ENCODE measurements around the gene OSBPL3. TPM values are rescaled to one million over a fixed set of nuclear protein-coding genes. Genes with fewer than 3 reads are reported as not detected.

OSBPL3 gene
- total RNA-seq, 4 donors from 2014 or later: 3.2 to 11.4 (median 6.4) TPM

DNA sequence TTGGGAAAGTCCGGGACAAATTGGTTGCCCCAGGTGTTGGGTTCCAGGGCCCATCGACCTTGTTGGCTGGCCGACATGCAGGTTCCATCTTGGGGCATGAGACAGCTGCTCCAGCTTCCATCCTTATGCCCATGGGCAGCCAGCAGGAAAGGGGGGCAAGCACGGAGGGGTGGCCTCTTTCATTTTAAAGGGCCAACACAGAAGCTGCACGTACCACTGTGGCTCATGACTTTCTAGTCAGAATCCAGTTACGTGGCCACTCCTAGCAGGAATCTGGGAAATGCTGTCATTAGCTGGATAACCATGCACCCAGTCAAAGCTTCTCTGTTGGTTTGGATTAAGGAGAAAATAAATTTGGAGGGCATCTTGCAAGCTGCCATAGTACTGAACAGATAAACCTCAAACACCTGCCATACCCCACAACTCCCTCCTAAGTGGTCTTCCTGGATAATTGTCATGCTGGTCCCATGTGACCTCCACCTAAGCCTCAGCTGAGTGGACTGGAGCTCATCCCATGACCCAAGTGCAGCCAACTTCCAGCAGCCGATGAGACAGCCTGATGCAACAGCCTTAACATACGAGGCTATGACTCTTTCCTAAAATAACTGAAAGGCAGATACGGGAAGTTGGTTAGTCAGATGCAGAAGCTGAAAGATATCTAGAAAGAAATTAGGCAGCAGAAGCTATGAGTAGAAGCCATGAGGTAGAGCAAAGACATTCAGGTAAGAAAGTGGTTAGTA is 201.3 kb downstream of the OSBPL3 start:
- WGBS, 2 donors (ENCODE audit: low coverage in 1 of 2): 59 to 93% methylated on average over 2 to 6 of the region's 9 CpGs
- Histone ChIP-seq H3K9me3 (no peaks in the 10 kb centered on the region), H3K36me3 (no peaks in the 10 kb centered on the region), H3K27me3 (no peaks in the 10 kb centered on the region), H3K27ac (no peak overlapping the region), H3K4me1 (no peaks in the 10 kb centered on the region), H3K4me3 (no peak overlapping the region)
- ATAC-seq: peak; percentile 85
- TF ChIP-seq, protein P1, sequence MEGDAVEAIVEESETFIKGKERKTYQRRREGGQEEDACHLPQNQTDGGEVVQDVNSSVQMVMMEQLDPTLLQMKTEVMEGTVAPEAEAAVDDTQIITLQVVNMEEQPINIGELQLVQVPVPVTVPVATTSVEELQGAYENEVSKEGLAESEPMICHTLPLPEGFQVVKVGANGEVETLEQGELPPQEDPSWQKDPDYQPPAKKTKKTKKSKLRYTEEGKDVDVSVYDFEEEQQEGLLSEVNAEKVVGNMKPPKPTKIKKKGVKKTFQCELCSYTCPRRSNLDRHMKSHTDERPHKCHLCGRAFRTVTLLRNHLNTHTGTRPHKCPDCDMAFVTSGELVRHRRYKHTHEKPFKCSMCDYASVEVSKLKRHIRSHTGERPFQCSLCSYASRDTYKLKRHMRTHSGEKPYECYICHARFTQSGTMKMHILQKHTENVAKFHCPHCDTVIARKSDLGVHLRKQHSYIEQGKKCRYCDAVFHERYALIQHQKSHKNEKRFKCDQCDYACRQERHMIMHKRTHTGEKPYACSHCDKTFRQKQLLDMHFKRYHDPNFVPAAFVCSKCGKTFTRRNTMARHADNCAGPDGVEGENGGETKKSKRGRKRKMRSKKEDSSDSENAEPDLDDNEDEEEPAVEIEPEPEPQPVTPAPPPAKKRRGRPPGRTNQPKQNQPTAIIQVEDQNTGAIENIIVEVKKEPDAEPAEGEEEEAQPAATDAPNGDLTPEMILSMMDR (IDR thresholded peaks at IDR 0.05): no peak
- TF ChIP-seq POLR2AphosphoS5 (IDR thresholded peaks at IDR 0.05) (no peak), POLR2A (IDR thresholded peaks at IDR 0.05) (no peak), EP300 (IDR thresholded peaks at IDR 0.05) (no peak)

DNA sequence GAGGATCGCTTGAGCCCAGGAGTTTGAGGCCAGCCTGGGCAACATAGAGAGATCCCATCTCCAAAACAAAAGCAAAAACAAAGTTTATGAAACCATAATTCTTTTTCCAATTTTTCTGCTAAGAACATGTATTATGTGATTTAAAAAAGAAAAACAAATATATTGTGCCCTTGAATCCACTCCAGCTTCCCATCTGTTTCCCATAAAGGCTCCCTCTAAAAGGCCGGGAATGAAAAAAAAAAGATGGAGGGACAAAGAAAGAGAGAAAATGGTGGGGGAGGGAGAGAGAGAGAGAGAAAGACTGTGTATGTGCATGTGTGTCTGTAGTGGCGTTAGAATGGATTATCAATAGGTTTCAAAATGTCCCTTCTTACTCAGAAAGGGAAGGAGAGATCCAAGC is 202.2 kb downstream of the OSBPL3 start:
- no peaks in the 10 kb centered on the region for H3K4me1 ChIP-seq
- ATAC-seq: no peak
- no peak overlapping the region for H3K27ac ChIP-seq
- no peak for TF ChIP-seq POLR2AphosphoS5 (IDR thresholded peaks at IDR 0.05)
- no peak for TF ChIP-seq EP300 (IDR thresholded peaks at IDR 0.05)
- TF ChIP-seq POLR2A (IDR thresholded peaks at IDR 0.05): no peak
- TF ChIP-seq, protein P1 (IDR thresholded peaks at IDR 0.05): no peak
- H3K9me3 ChIP-seq: no peaks in the 10 kb centered on the region
- H3K27me3 ChIP-seq: no peaks in the 10 kb centered on the region
- no peaks in the 10 kb centered on the region for H3K36me3 ChIP-seq
- no peak overlapping the region for H3K4me3 ChIP-seq
- WGBS, 2 donors (ENCODE audit: low coverage in 1 of 2): 79% methylated on average over 3 of the region's 3 CpGs; no CpG with 5 or more reads in 1 of the 2 donors

DNA sequence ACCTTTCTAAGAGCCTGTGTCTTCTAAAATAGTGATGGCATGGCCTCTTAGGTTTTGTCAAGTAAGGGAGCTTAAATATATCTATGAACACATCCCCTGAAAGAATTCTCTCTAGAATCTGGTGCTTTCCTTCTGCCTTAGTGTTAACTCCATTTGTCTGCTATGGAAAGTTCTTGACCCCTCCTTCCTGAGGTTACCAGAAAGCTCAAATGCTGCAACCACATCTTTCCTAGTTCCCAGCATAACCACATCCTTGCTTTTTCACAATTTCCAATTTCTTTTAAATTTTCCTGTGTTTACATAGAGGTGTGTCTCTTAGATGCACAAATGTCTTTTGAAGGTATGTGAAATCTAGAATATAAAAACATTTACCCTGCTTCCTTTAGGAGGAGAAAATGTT is 206.3 kb downstream of the OSBPL3 start:
- Histone ChIP-seq H3K4me3 (no peak overlapping the region), H3K4me1 (no peaks in the 10 kb centered on the region), H3K9me3 (peaks cover 0 to 21% (median 0%) of the 10 kb centered on the region in 3 donors), H3K27ac (no peak overlapping the region), H3K27me3 (no peaks in the 10 kb centered on the region), H3K36me3 (no peaks in the 10 kb centered on the region)
- no peak for TF ChIP-seq EP300 (IDR thresholded peaks at IDR 0.05)
- no peak for TF ChIP-seq POLR2AphosphoS5 (IDR thresholded peaks at IDR 0.05)
- TF ChIP-seq, protein P1 (IDR thresholded peaks at IDR 0.05): no peak
- TF ChIP-seq POLR2A (IDR thresholded peaks at IDR 0.05): no peak
- ATAC-seq: no peak

DNA sequence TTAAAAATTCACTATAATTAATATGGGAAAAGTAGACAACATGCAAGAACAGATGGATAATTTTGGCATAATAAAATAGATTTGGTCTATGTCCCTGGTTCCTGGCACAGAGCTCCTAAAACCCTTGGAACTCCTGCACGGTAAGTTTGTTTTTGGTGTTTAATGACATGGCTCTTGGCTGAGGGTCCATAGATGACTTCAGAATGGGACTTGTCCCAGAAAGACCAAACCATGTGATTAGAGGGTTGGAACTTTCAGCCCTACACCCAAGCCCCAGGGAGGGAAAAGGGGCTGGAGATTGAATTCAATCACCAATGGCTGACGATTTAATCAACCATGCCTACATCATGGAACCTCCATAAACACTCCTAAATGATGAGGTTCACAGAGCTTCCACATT is 210.1 kb downstream of the OSBPL3 start:
- WGBS, 2 donors (ENCODE audit: low coverage in 1 of 2): 38 to 100% methylated on average over 1 of the region's 2 CpGs
- ATAC-seq: peak; percentile 7
- H3K4me3 ChIP-seq: no peak overlapping the region
- H3K4me1 ChIP-seq: no peaks in the 10 kb centered on the region
- no peak for TF ChIP-seq POLR2A (IDR thresholded peaks at IDR 0.05)
- TF ChIP-seq EP300 (IDR thresholded peaks at IDR 0.05): no peak
- TF ChIP-seq, protein P1 (IDR thresholded peaks at IDR 0.05): no peak
- no peak for TF ChIP-seq POLR2AphosphoS5 (IDR thresholded peaks at IDR 0.05)
- no peaks in the 10 kb centered on the region for H3K27me3 ChIP-seq
- peaks cover 0 to 21% (median 0%) of the 10 kb centered on the region in 3 donors for H3K9me3 ChIP-seq
- H3K36me3 ChIP-seq: no peaks in the 10 kb centered on the region
- no peak overlapping the region for H3K27ac ChIP-seq

All from gastroesophageal sphincter (tissue), 4 donors.